ENCODE data around the gene DOK4. TPM values are rescaled to one million over a fixed set of nuclear protein-coding genes. Genes with fewer than 3 reads are reported as not detected.

Gene DOK4
- total and polyA plus RNA-seq, 4 donors: 7.8 to 24.6 (median 18.1) TPM

GRCh38 chr16:57435838-57436237, 50.5 kb downstream of the DOK4 start:
- no peak for TF ChIP-seq HNF4G (IDR thresholded peaks at IDR 0.05)
- no peak for TF ChIP-seq RAD21 (IDR thresholded peaks at IDR 0.05)
- no peak for TF ChIP-seq NR2F2 (IDR thresholded peaks at IDR 0.05)
- TF ChIP-seq GABPA (IDR thresholded peaks at IDR 0.05 in 1 of 2, conservative IDR thresholded peaks at IDR 0.05 in 1 of 2): no peak
- TF ChIP-seq EGR1 (IDR thresholded peaks at IDR 0.05; ENCODE audit: low read depth in 2 of 2): no peak
- TF ChIP-seq RXRA (IDR thresholded peaks at IDR 0.05): no peak
- TF ChIP-seq, protein P1, sequence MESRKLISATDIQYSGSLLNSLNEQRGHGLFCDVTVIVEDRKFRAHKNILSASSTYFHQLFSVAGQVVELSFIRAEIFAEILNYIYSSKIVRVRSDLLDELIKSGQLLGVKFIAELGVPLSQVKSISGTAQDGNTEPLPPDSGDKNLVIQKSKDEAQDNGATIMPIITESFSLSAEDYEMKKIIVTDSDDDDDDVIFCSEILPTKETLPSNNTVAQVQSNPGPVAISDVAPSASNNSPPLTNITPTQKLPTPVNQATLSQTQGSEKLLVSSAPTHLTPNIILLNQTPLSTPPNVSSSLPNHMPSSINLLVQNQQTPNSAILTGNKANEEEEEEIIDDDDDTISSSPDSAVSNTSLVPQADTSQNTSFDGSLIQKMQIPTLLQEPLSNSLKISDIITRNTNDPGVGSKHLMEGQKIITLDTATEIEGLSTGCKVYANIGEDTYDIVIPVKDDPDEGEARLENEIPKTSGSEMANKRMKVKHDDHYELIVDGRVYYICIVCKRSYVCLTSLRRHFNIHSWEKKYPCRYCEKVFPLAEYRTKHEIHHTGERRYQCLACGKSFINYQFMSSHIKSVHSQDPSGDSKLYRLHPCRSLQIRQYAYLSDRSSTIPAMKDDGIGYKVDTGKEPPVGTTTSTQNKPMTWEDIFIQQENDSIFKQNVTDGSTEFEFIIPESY (IDR thresholded peaks at IDR 0.05): no peak
- TF ChIP-seq, protein P2, sequence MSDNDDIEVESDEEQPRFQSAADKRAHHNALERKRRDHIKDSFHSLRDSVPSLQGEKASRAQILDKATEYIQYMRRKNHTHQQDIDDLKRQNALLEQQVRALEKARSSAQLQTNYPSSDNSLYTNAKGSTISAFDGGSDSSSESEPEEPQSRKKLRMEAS (IDR thresholded peaks at IDR 0.05): no peak
- no peak for TF ChIP-seq FOXA2 (IDR thresholded peaks at IDR 0.05)
- no peak for TF ChIP-seq FOXA1 (IDR thresholded peaks at IDR 0.05)
- TF ChIP-seq REST (IDR thresholded peaks at IDR 0.05): no peak
- WGBS: 94% methylated on average over 1 of the region's 1 CpG
- Histone ChIP-seq H3K27ac (ENCODE audit: low read depth in 1 of 2, low read length in 2 of 2) (no peak overlapping the region), H3K9me3 (ENCODE audit: control insufficient read depth in 4 of 4, low read length in 3 of 4) (no peaks in the 10 kb centered on the region), H3K4me3 (ENCODE audit: low read depth in 1 of 3, low read length in 3 of 3) (no peak overlapping the region), H3K4me1 (ENCODE audit: control insufficient read depth in 4 of 4, insufficient read depth in 4 of 4, low read length in 3 of 4) (peaks cover 0 to 3% (median under 1%) of the 10 kb centered on the region in 4 donors), H3K9ac (ENCODE audit: low read depth in 1 of 2, low read length in 2 of 2) (no peak overlapping the region), H3K36me3 (ENCODE audit: control insufficient read depth in 4 of 4, insufficient read depth in 3 of 4, low read depth in 1 of 4, low read length in 3 of 4) (peaks cover 13 to 72% (median 52%) of the 10 kb centered on the region in 4 donors), H3K27me3 (ENCODE audit: control insufficient read depth in 4 of 4, insufficient read depth in 4 of 4, low read length in 3 of 4) (no peaks in the 10 kb centered on the region)
- no peak for DNase-seq (ENCODE audit: low spot score)

DNA sequence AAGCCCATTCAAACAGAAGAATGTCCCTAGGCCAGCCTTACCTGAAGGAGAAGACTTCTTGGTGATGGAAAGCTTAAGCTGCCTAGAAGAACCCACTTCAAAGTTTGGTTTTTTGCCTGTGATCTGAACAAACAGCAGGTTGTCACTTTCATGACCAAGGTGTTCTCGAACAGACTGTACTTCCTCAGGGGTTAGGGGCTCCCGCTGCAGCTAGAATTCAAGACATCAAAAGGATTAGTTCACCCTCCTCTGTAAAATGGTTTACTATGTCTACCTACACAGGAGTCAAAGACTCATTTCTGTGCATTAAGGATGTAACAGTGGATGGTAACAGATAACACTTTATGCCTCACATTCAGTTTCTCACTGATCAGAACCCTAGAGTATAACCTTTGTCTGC, 52.3 kb downstream of the DOK4 start:
- DNase-seq (ENCODE audit: low spot score): no peak
- H3K36me3 ChIP-seq (ENCODE audit: control insufficient read depth in 4 of 4, insufficient read depth in 3 of 4, low read depth in 1 of 4, low read length in 3 of 4): peaks cover 24 to 78% (median 57%) of the 10 kb centered on the region in 4 donors
- H3K27ac ChIP-seq (ENCODE audit: low read depth in 1 of 2, low read length in 2 of 2): no peak overlapping the region
- no peak overlapping the region for H3K9ac ChIP-seq (ENCODE audit: low read depth in 1 of 2, low read length in 2 of 2)
- 96% methylated on average over 2 of the region's 2 CpGs for WGBS
- H3K27me3 ChIP-seq (ENCODE audit: control insufficient read depth in 4 of 4, insufficient read depth in 4 of 4, low read length in 3 of 4): no peaks in the 10 kb centered on the region
- peaks cover 0 to 3% (median under 1%) of the 10 kb centered on the region in 4 donors for H3K4me1 ChIP-seq (ENCODE audit: control insufficient read depth in 4 of 4, insufficient read depth in 4 of 4, low read length in 3 of 4)
- no peak overlapping the region for H3K4me3 ChIP-seq (ENCODE audit: low read depth in 1 of 3, low read length in 3 of 3)
- TF ChIP-seq NR2F2 (IDR thresholded peaks at IDR 0.05) (no peak), HNF4A (conservative IDR thresholded peaks at IDR 0.05) (no peak), RAD21 (IDR thresholded peaks at IDR 0.05) (no peak), JUND (IDR thresholded peaks at IDR 0.05) (no peak), FOXA2 (IDR thresholded peaks at IDR 0.05) (no peak)
- TF ChIP-seq, protein P1 (IDR thresholded peaks at IDR 0.05): no peak
- no peaks in the 10 kb centered on the region for H3K9me3 ChIP-seq (ENCODE audit: control insufficient read depth in 4 of 4, low read length in 3 of 4)
